KMS-11 (cell line): ENCODE results near the gene ZFHX2.

Experiments used
- H2AFZ ChIP-seq: fragments of 200-600 bp; sonication (generic); 2 replicates; pipeline ENCODE4 v1.6.1; 2016; ENCODE audit warnings: antibody characterized with exemption, mixed run types, low read depth
- H3K27ac ChIP-seq: fragments of 200-600 bp; sonication (generic); 2 replicates; pipeline ENCODE4 v1.6.1; 2016; ENCODE audit warnings: mild to moderate bottlenecking, mixed run types
- H3K27me3 ChIP-seq: fragments of 200-600 bp; sonication (generic); 2 replicates; pipeline ENCODE4 v1.6.1; 2017; ENCODE audit warnings: mild to moderate bottlenecking, low read depth, mixed run types, moderate library complexity; ENCODE audit not compliant: insufficient read depth
- H3K36me3 ChIP-seq: fragments of 200-600 bp; sonication (generic); 2 replicates; pipeline ENCODE4 v1.6.1; 2017; ENCODE audit warnings: mild to moderate bottlenecking, mixed run types; ENCODE audit not compliant: insufficient read depth
- H3K4me1 ChIP-seq: fragments of 200-600 bp; sonication (generic); 2 replicates; pipeline ENCODE4 v1.6.1; 2016; ENCODE audit warnings: mild to moderate bottlenecking, low read depth, mixed run types; ENCODE audit not compliant: poor library complexity, severe bottlenecking
- H3K4me2 ChIP-seq: fragments of 200-600 bp; sonication (generic); 2 replicates; pipeline ENCODE4 v1.7.0; 2016; ENCODE audit warnings: mild to moderate bottlenecking, mixed run types
- H3K4me3 ChIP-seq: fragments of 200-600 bp; sonication (generic); IDR thresholded peaks from 2 replicates; pipeline ENCODE4 v1.6.1; 2017; ENCODE audit warnings: low read depth, low read length, mixed read lengths; ENCODE audit not compliant: insufficient read depth
- H3K79me2 ChIP-seq: fragments of 200-600 bp; sonication (generic); 2 replicates; pipeline ENCODE4 v1.6.1; 2016; ENCODE audit warnings: low read depth, mixed run types; ENCODE audit not compliant: insufficient read depth
- H3K9ac ChIP-seq: fragments of 200-600 bp; sonication (generic); 2 replicates; pipeline ENCODE4 v1.6.1; 2016; ENCODE audit warnings: mild to moderate bottlenecking, mixed run types
- H4K20me1 ChIP-seq: fragments of 200-600 bp; sonication (generic); 2 replicates; pipeline ENCODE4 v1.6.1; 2016; ENCODE audit warnings: mild to moderate bottlenecking, mixed run types; ENCODE audit not compliant: insufficient read depth
- CTCF ChIP-seq: fragments of 200-600 bp; sonication (generic); conservative IDR thresholded peaks from 2 replicates; pipeline ENCODE4 v1.6.1; 2017; ENCODE audit warnings: low read depth, mild to moderate bottlenecking, antibody characterized with exemption, low read length, moderate library complexity, mixed read lengths

The ZFHX2 gene

DNA sequence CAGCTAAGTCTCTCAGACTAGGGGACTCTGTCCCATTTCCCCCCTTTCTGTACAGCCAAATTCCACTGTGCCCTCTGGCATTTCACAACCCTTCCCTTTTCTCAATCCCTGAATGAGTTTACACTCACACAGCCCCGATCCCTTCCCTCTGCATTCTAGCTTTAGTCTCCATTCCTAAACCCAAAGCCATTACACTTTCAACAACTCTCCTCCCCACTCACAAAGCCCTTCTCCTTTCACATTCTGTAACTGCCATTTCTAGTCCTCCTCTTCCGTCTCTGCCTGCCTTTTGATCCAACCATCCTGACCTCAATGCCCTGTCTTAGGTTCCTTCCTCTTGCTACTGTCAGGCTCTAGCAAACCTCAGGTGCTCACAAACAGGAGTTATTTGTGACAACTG is 3.6 kb downstream of the ZFHX2 start:
- Histone ChIP-seq H3K36me3 (no peaks in the 10 kb centered on the region), H3K9ac (no peak overlapping the region), H3K4me2 (no peak overlapping the region), H3K4me1 (no peaks in the 10 kb centered on the region), H3K4me3 (no peak overlapping the region), H3K27me3 (no peaks in the 10 kb centered on the region), H4K20me1 (no peaks in the 10 kb centered on the region), H3K79me2 (no peaks in the 10 kb centered on the region), H3K27ac (no peak overlapping the region), H2AFZ (no peak overlapping the region)
- TF ChIP-seq CTCF = no peak

DNA sequence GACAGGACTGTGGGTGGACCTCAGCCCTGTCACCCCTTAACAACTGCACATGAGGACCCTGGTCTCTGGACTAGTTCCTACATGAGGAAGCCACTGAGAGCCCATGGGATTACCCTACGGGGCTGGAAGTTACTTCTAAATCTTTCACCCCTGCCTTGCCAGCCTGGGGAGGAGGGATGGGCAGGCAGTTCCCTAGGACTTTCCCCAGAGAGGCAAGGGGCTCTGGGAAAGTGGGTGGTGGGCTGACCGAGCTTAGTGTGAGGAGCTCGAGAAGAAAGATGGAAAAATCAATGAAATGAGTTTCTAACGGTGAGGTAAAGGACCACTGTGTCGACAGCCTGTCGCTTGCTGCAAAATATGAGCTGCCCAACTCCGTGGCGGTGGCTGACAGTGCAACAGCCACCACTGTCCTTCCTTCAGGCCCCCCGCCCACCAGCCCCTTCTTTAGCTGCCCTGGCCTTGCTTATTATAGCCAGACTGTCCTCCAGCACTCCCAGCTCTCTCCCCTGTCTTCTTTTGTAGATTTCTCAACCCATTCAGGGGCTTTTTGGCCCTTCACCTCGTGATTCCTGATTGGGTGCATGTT is 5.0 kb downstream of the ZFHX2 start:
- H3K36me3 ChIP-seq = no peaks in the 10 kb centered on the region
- H3K79me2 ChIP-seq = no peaks in the 10 kb centered on the region
- no peaks in the 10 kb centered on the region for H3K27me3 ChIP-seq
- no peaks in the 10 kb centered on the region for H4K20me1 ChIP-seq
- H3K4me1 ChIP-seq = no peaks in the 10 kb centered on the region
- H2AFZ ChIP-seq = no peak overlapping the region
- H3K4me3 ChIP-seq = no peak overlapping the region
- no peak for TF ChIP-seq CTCF
- no peak overlapping the region for H3K9ac ChIP-seq
- no peak overlapping the region for H3K4me2 ChIP-seq
- no peak overlapping the region for H3K27ac ChIP-seq

DNA sequence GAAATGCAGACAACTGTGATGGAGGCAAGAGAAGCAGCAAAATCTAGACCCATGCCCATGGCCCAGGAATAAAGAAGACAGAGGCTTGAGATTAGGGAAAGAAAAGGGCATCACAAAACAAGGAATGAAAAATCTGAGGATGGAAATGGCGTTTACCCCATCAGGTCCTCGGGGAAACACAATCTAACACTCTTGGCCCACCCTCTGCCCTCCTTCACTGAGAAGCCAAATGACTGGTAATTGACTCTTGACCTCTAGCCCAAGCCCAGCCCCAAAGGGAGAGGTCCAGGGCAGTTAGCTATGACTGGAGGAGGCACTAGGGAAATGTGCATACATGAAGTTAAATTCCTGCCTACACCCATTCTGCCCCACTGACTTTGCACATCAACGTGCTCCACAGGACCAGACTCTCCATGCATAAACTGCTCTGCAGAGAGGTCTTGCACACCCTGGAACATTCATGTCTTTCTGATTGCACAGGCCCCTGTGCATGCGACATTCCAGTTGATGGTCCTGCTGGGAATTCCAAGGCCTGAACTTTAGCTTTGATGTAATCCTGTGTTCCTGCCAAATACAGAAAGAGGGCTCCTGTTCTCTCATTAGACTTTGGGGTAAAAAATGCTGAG is 5.7 kb downstream of the ZFHX2 start:
- Histone ChIP-seq H3K27me3 (no peaks in the 10 kb centered on the region), H3K9ac (no peak overlapping the region), H3K4me1 (no peaks in the 10 kb centered on the region), H3K4me2 (no peak overlapping the region), H3K4me3 (no peak overlapping the region), H3K79me2 (no peaks in the 10 kb centered on the region), H4K20me1 (no peaks in the 10 kb centered on the region), H3K27ac (no peak overlapping the region), H3K36me3 (no peaks in the 10 kb centered on the region), H2AFZ (no peak overlapping the region)
- no peak for TF ChIP-seq CTCF

DNA sequence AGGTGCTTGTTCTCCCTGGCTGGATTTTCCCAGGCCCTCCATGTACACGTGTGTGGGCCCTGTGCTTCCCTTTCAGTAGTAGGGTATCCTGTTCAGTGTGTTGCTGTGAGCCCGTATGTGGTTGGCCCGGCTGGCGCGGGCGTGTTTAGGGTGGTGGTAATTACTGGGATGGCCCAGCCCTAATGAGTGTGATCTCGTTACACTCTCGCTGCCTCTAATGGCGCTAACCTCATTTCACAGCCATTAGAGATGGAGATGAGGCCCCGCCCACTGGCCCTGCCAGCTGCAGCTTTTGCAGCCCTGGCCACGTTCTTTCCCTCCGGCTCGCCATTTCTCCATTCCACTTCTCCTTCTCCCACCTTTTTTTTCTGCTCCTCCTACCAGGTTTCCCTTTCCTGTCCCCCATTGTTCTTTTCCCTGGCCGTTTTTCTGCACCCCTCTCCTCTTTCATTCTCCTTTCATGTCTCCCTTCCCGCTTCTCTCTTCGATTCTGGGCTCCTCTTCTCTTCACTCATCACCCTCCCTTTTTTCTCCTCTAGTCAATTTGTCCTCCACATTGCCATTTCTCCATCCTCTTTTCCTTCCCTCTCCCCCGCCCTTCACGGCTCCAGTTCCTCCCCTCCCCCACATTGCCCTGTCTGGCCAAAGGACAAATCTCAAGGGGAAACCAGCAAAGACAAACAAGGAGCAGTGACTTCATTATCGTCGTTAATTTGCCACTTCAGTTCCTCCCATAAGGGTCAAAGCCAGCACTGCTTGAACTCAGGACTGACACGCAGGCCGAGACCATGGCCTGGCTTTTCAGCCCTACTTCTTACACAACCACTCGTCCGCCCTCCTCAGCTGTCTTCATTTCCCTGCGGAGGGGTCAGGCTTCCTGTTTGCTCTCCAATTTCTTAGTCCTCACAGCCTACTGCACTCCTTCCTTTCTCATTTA is 6.8 kb downstream of the ZFHX2 start:
- Histone ChIP-seq H2AFZ (no peak overlapping the region), H3K4me3 (no peak overlapping the region), H3K36me3 (no peaks in the 10 kb centered on the region), H4K20me1 (no peaks in the 10 kb centered on the region), H3K4me2 (no peak overlapping the region), H3K79me2 (no peaks in the 10 kb centered on the region), H3K27ac (no peak overlapping the region), H3K9ac (no peak overlapping the region), H3K4me1 (no peaks in the 10 kb centered on the region), H3K27me3 (no peaks in the 10 kb centered on the region)
- no peak for TF ChIP-seq CTCF
